Panc1 (cell line): Measurements from ENCODE around the gene MYLK2.

Experiments
- CTCF ChIP-seq: fragments of 450-650 bp; IDR thresholded peaks from 2 replicates; pipeline ENCODE4 v1.5.1; 2017; ENCODE audit warnings: mild to moderate bottlenecking
- POLR2AphosphoS5 ChIP-seq: IDR thresholded peaks from 2 replicates; pipeline ENCODE4 v1.6.1; 2012; ENCODE audit warnings: mild to moderate bottlenecking, low read depth, low read length, moderate library complexity

- TF ChIP-seq POLR2AphosphoS5 (no peak), CTCF (no peak)
Observed at GRCh38 chr20:31849306-31849930, 30.3 kb downstream of the MYLK2 start.
